WTC11 (cell line): ENCODE measurements around the gene RRP7A. TPM values are rescaled to one million over a fixed set of nuclear protein-coding genes. Genes with fewer than 3 reads are reported as not detected.
"Not testable (repeated sequence)": the region's sequence is repeated elsewhere in the genome, so short reads cannot be mapped to it uniquely, and the experiment has no call there.

Experiments
- ATAC-seq: fragments of 200-7000 bp; cut with Tn5 transposase; 2 replicates; pipeline ENCODE4 v1.10.0; 2021; ENCODE audit warnings: mild to moderate bottlenecking, moderate library complexity
- CTCF ChIA-PET: fragments of 300-600 bp; sonication (Branson Sonifier 250); formaldehyde crosslinking; loops from one replicate; lab custom pipeline; 2021; ENCODE audit warnings: antibody characterized with exemption; lab: Charles Lee
- POLR2A ChIA-PET: fragments of 350-600 bp; sonication (Branson Sonifier 250); formaldehyde crosslinking; loops from one replicate; lab custom pipeline; 2021; ENCODE audit warnings: antibody characterized with exemption; lab: Charles Lee
- DNase-seq: peaks from one replicate; pipeline ENCODE4 v3.0.0; 2021; ENCODE audit warnings: low spot score
- H3K27ac Mint-ChIP-seq: 2 replicates; pipeline ENCODE4 v1.8.0; 2021; ENCODE audit warnings: mixed read lengths
- H3K27me3 Mint-ChIP-seq: 2 replicates; pipeline ENCODE4 v1.8.0; 2021; ENCODE audit warnings: low read depth, mild to moderate bottlenecking, moderate library complexity, mixed read lengths
- H3K36me3 Mint-ChIP-seq: 2 replicates; pipeline ENCODE4 v1.8.0; 2021; ENCODE audit warnings: mixed read lengths
- H3K4me1 Mint-ChIP-seq: 2 replicates; pipeline ENCODE4 v1.8.0; 2022; ENCODE audit warnings: mixed read lengths
- H3K4me3 Mint-ChIP-seq: 2 replicates; pipeline ENCODE4 v1.8.0; 2021; ENCODE audit warnings: mild to moderate bottlenecking, moderate library complexity, mixed read lengths
- H3K9me3 Mint-ChIP-seq: 2 replicates; pipeline ENCODE4 v1.8.0; 2021; ENCODE audit warnings: mixed read lengths
- CBFB ChIP-seq: sonication (generic); formaldehyde crosslinking; IDR thresholded peaks from 2 replicates; pipeline ENCODE4 v1.8.1; 2022; ENCODE audit warnings: mild to moderate bottlenecking, low read depth, missing genetic modification reagents
- CTCF ChIP-seq: fragments of 200-600 bp; IDR thresholded peaks from 2 replicates; pipeline ENCODE4 v1.8.0; 2022; ENCODE audit warnings: antibody characterized with exemption
- FOXP4 ChIP-seq: sonication (generic); formaldehyde crosslinking; IDR thresholded peaks from 2 replicates; pipeline ENCODE4 v1.8.0; 2022; ENCODE audit warnings: mild to moderate bottlenecking, missing genetic modification reagents
- GTF2I ChIP-seq: fragments of 250-450 bp; sonication (Bioruptor Pico); conservative IDR thresholded peaks from 2 replicates; pipeline ENCODE4 v1.4.0; 2021; ENCODE audit warnings: mild to moderate bottlenecking
- HMGA2 ChIP-seq: fragments of 250-450 bp; sonication (Bioruptor Pico); IDR thresholded peaks from 2 replicates; pipeline ENCODE4 v1.4.0; 2021; ENCODE audit warnings: mild to moderate bottlenecking, moderate library complexity
- NR3C1 ChIP-seq: sonication (generic); formaldehyde crosslinking; conservative IDR thresholded peaks from 2 replicates; pipeline ENCODE4 v1.8.1; 2023; ENCODE audit warnings: low read depth, mild to moderate bottlenecking, missing genetic modification reagents
- RELA ChIP-seq: sonication (generic); formaldehyde crosslinking; IDR thresholded peaks from 2 replicates; pipeline ENCODE4 v1.8.1; 2022; ENCODE audit warnings: missing genetic modification reagents, mild to moderate bottlenecking, borderline replicate concordance
- RORB ChIP-seq: fragments of 250-450 bp; sonication (Bioruptor Pico); IDR thresholded peaks from 2 replicates; pipeline ENCODE4 v1.9.0; 2021; ENCODE audit warnings: mild to moderate bottlenecking
- SMAD3 ChIP-seq: sonication (generic); formaldehyde crosslinking; IDR thresholded peaks from 2 replicates; pipeline ENCODE4 v1.8.0; 2022; ENCODE audit warnings: missing genetic modification reagents, mild to moderate bottlenecking, borderline replicate concordance
- SMAD4 ChIP-seq: sonication (generic); formaldehyde crosslinking; IDR thresholded peaks from 2 replicates; pipeline ENCODE4 v1.8.0; 2022; ENCODE audit warnings: mild to moderate bottlenecking, missing genetic modification reagents
- USF1 ChIP-seq: sonication (generic); formaldehyde crosslinking; IDR thresholded peaks from 2 replicates; pipeline ENCODE4 v1.8.0; 2022; ENCODE audit warnings: mild to moderate bottlenecking, missing genetic modification reagents
- ZNF121 ChIP-seq: sonication (generic); formaldehyde crosslinking; IDR thresholded peaks from 2 replicates; pipeline ENCODE4 v1.8.0; 2023; ENCODE audit warnings: missing genetic modification reagents
- ZNF138 ChIP-seq: sonication (generic); formaldehyde crosslinking; conservative IDR thresholded peaks from 2 replicates; pipeline ENCODE4 v1.8.1; 2022; ENCODE audit warnings: mild to moderate bottlenecking, moderate library complexity, missing genetic modification reagents
- ZNF416 ChIP-seq: fragments of 250-450 bp; sonication (Bioruptor Pico); IDR thresholded peaks from 2 replicates; pipeline ENCODE4 v1.9.0; 2021; ENCODE audit warnings: mild to moderate bottlenecking, inconsistent platforms
- ZNF671 ChIP-seq: fragments of 250-450 bp; sonication (Bioruptor Pico); IDR thresholded peaks from 2 replicates; pipeline ENCODE4 v1.8.0; 2021; ENCODE audit warnings: mild to moderate bottlenecking
- total RNA-seq: library from RNA; stranded (reverse); gene quantifications from 3 replicates; pipeline ENCODE4 v1.2.3, GENCODE V29; 2021

RRP7A gene
- total RNA-seq, 1 experiment from 2014 or later = 95.0 TPM

- Mint-ChIP-seq H3K36me3 (peaks cover 28% of the 10 kb centered on the region), H3K4me1 (peaks cover 34% of the 10 kb centered on the region)
- CTCF ChIA-PET = interaction anchor here (0.6 kb wide), 2 partner anchors 95 to 851 kb away, joined by 3 read pairs; no protein-coding TSS in a partner anchor
Measured at GRCh38 chr22:42517103-42517502, 2.5 kb downstream of the RRP7A start.

GRCh38 chr22:42515896-42516295 lies 3.7 kb downstream of the RRP7A start:
- ATAC-seq = no peak
- CTCF ChIA-PET = no interaction called here
- H3K9me3 Mint-ChIP-seq = no peaks in the 10 kb centered on the region
- peaks cover 2% of the 10 kb centered on the region for H3K27me3 Mint-ChIP-seq
- H3K4me3 Mint-ChIP-seq = no peak overlapping the region
- no peak for DNase-seq
- H3K36me3 Mint-ChIP-seq = peaks cover 33% of the 10 kb centered on the region
- 0 out of 2 replicates have a peak, but pooled peaks have one; percentile 53 for TF ChIP-seq RELA (CRISPR knock-in tag)
- no peak for TF ChIP-seq RORB
- POLR2A ChIA-PET = no interaction called here
- H3K4me1 Mint-ChIP-seq = peaks cover 38% of the 10 kb centered on the region
- no peak overlapping the region for H3K27ac Mint-ChIP-seq

More at GRCh38 chr22:42517103-42517502, 2.5 kb downstream of the RRP7A start:
- H3K4me3 Mint-ChIP-seq, H3K9me3 Mint-ChIP-seq, H3K27me3 Mint-ChIP-seq, DNase-seq, ATAC-seq, H3K27ac Mint-ChIP-seq: not testable (repeated sequence)
- POLR2A ChIA-PET = interaction anchor here (0.6 kb wide), 3 partner anchors 22 to 28 kb away, joined by 3 to 4 read pairs (median 3); no protein-coding TSS in a partner anchor
- TF ChIP-seq HMGA2 (CRISPR knock-in tag) = peak; percentile 41

- Mint-ChIP-seq H3K27ac (peak overlapping the region; percentile 49; the same call in 1 of the 2 replicates), H3K36me3 (peaks cover 33% of the 10 kb centered on the region), H3K4me1 (peaks cover 38% of the 10 kb centered on the region)
- DNase-seq, CTCF ChIA-PET, H3K4me3 Mint-ChIP-seq, H3K27me3 Mint-ChIP-seq, POLR2A ChIA-PET, ATAC-seq, H3K9me3 Mint-ChIP-seq: not testable (repeated sequence)
Measured at GRCh38 chr22:42515304-42515703, 4.3 kb downstream of the RRP7A start.

- Mint-ChIP-seq H3K4me1 (peaks cover 40% of the 10 kb centered on the region), H3K36me3 (peaks cover 33% of the 10 kb centered on the region), H3K27ac (peak overlapping the region; percentile 49; the same call in 1 of the 2 replicates)
- POLR2A ChIA-PET, DNase-seq, H3K4me3 Mint-ChIP-seq, ATAC-seq, CTCF ChIA-PET, H3K9me3 Mint-ChIP-seq, H3K27me3 Mint-ChIP-seq: not testable (repeated sequence)
Measured at GRCh38 chr22:42514331-42514730, 5.3 kb downstream of the RRP7A start.

GRCh38 chr22:42512273-42512990 lies 7.2 kb downstream of the RRP7A start:
- CTCF ChIA-PET = interaction anchor here (0.6 to 1.8 kb wide), 12 partner anchors 14 to 101 kb away, joined by 3 to 15 read pairs (median 5); partner anchors contain the start of gene SERHL2
- peak overlapping the region; percentile 18; the same call in 1 of the 2 replicates for H3K4me3 Mint-ChIP-seq
- POLR2A ChIA-PET = not testable (repeated sequence)

GRCh38 chr22:42511401-42511891 lies 8.2 kb downstream of the RRP7A start:
- H3K27me3 Mint-ChIP-seq = no peaks in the 10 kb centered on the region
- no peak overlapping the region for H3K4me3 Mint-ChIP-seq
- ATAC-seq = no peak
- no peak for DNase-seq
- POLR2A ChIA-PET = interaction anchor here (0.6 kb wide), 1 partner anchor 141 kb away, joined by 5 read pairs; no protein-coding TSS in a partner anchor
- H3K4me1 Mint-ChIP-seq = peaks cover 43% of the 10 kb centered on the region
- peak overlapping the region; percentile 48 for H3K27ac Mint-ChIP-seq
- CTCF ChIA-PET = interaction anchor here (1.4 to 2.1 kb wide), 3 partner anchors 28 to 50 kb away, joined by 7 to 15 read pairs (median 7); no protein-coding TSS in a partner anchor
- H3K36me3 Mint-ChIP-seq = peaks cover 23% of the 10 kb centered on the region
- no peaks in the 10 kb centered on the region for H3K9me3 Mint-ChIP-seq
- no peak for TF ChIP-seq NR3C1 (CRISPR knock-in tag)
- TF ChIP-seq GTF2I (CRISPR knock-in tag) = no peak
- TF ChIP-seq ZNF671 = no peak
- TF ChIP-seq CBFB = no peak
- no peak for TF ChIP-seq FOXP4 (CRISPR knock-in tag)
- no peak for TF ChIP-seq SMAD4 (CRISPR knock-in tag)
- no peak for TF ChIP-seq USF1
- no peak for TF ChIP-seq ZNF138 (CRISPR knock-in tag)
- no peak for TF ChIP-seq SMAD3 (CRISPR knock-in tag)

More at GRCh38 chr22:42512273-42512990, 7.2 kb downstream of the RRP7A start:
- ATAC-seq (peak; percentile 31), DNase-seq (peak; percentile 67)
- H3K36me3 Mint-ChIP-seq = peaks cover 27% of the 10 kb centered on the region
- H3K27me3 Mint-ChIP-seq = not testable (repeated sequence)
- H3K4me1 Mint-ChIP-seq = peaks cover 43% of the 10 kb centered on the region
- H3K27ac Mint-ChIP-seq = peak overlapping the region; percentile 93
- TF ChIP-seq ZNF416 (CRISPR knock-in tag) = 0 out of 2 replicates have a peak, but pooled peaks have one; percentile 25
- peak; percentile 21; the same call in 1 of the 2 replicates for TF ChIP-seq ZNF121 (CRISPR knock-in tag)
- peak; percentile 19; the same call in 1 of the 2 replicates for TF ChIP-seq CTCF
- TF ChIP-seq, all 79 proteins: peak for 3; not testable (repeated sequence) for 76
- not testable (repeated sequence) for H3K9me3 Mint-ChIP-seq
